HG03354 (cell line): ENCODE measurements around the gene GRM4.
"Not testable (repeated sequence)": the region's sequence is repeated elsewhere in the genome, so short reads cannot be mapped to it uniquely, and the experiment has no call there.

Experiments used
- ATAC-seq: cut with Tn5 transposase; IDR thresholded peaks from one replicate; pipeline ENCODE4 v1.9.1; 2021; ENCODE audit warnings: mild to moderate bottlenecking; ENCODE audit not compliant: unreplicated experiment, poor library complexity, severe bottlenecking

GRM4 gene

GRCh38 chr6:34146021-34146782 is at the start of gene GRM4:
GRM4 (minus strand) TSS chr6:34146087; CDS start chr6:34133496, 12,591 bp downstream.
- ATAC-seq = no peak

DNA sequence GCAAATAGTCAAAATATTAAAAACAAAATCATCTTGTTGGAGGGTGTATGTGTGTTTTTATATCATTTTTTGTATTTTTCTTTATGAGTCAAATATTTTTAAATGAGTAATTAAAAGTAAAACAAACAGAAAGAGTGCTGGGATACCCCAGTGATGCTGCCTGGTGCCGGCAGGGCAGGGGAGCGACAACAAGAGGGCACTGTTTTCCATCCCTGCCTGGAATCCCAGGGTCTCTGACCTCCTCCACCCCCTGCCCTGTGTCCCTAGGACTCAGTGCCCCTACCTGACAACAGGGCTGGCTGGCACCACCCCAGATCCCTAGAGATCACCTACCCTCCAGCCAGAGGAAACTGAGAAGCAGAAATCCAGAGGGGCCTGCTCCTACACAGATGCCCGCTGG is 48.9 kb upstream of the GRM4 start:
- ATAC-seq = no peak

- ATAC-seq = no peak
These were observed 44.7 kb upstream of the GRM4 start for GRCh38 chr6:34190504-34191122.

- no peak for ATAC-seq
These were observed 44.1 kb upstream of the GRM4 start for GRCh38 chr6:34189806-34190503.

DNA sequence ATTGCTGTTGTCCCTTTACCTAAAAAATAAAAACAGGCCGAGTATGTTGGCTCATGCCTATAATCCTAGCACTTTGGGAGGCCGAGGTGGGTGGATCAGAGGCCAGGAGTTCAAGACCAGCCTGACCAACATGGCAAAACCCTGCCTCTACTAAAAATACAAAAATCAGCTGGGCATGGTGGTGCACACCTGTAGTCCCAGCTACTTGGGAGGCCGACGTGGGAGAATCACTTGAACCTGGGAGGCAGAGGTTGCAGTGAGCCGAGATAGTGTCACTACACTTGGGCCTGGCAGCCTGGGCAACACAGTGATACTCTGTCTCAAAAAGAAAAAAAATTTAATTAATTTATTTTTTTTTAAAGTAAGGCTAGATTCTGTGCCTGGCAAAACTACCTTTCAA is 38.8 kb upstream of the GRM4 start:
- not testable (repeated sequence) for ATAC-seq

- peak; percentile 60 for ATAC-seq
These were observed 37.1 kb upstream of the GRM4 start for GRCh38 chr6:34182751-34183531.

DNA sequence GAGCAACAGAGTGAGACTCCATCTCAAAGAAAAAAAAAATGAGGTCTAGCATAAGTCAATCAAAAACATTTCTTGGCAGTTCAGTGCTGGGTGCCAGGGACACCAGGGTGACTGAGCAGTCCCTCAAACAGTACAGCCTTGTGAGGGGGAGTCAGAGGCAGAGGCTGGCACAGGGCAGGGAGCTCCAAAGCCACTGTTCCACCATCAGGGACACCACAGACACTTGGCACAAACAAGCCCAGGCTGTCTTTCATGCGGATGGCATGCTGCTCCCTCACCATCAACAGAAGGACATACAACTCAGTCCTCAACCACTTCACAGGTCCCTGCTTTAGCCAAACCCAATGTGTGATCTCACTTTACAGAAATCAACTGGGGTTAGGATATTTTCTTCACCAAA is 36.0 kb upstream of the GRM4 start:
- no peak for ATAC-seq

- no peak for ATAC-seq
These were observed 33.3 kb upstream of the GRM4 start for GRCh38 chr6:34179106-34179720.

GRCh38 chr6:34178357-34179105 is 32.6 kb upstream of the GRM4 start:
- ATAC-seq = no peak

DNA sequence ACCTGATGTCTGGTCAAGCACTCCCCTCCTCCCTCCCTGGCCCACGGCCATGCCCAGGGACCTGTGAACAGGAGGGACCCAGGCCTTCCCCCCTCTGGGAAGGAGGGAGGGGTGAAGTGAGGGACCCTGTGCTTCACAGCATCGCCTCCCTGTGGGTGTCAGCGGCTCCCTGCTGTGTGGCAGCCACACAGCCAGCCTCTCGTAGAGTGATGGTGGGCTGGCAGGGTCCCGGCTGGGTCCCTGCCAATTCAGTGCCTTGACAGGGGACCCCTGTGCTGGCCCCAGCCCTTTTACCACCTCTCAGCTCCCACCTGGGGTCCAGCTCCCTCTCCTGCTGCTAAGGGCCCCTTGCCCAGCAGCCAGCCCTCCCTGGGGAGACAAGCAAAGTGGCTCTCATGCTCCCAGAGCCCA is 31.3 kb upstream of the GRM4 start:
- ATAC-seq = no peak

DNA sequence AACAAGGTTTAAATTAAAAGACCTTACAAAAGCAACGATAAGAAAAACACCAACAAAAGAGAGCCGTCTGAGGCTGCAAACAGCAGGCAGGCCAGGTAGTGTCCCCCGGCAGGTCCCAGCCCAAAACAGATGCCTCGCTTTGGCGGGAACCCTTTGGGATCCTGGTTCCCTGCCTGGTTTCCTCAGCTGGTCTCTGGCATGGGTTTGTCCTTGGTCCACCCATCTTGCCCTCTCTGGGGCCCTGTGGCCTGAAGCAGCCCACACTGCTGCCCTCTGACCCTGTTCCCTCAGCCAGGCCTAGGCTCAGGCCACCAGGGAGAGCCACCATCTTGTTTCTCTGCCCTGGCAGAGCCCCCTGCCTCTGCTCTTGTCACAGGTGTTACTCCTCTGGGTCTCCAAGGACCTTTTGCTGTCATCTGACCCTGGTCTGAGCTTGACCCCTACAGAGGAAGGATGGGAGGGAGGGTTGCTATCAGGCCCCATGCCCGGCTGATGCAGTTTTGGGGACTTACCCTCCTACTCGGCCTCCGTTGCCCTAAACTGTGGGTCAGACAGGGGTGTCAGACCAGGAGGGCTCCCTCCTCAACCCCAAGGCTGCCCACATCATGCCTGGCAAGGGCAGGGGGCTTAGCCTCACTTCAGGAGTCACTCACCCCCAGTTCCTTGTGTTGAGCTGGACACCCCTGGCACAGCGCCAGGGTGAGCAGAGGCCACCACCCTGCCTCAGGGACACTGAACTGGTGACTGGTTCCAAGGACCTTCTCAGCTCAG is 30.6 kb upstream of the GRM4 start:
- no peak for ATAC-seq

DNA sequence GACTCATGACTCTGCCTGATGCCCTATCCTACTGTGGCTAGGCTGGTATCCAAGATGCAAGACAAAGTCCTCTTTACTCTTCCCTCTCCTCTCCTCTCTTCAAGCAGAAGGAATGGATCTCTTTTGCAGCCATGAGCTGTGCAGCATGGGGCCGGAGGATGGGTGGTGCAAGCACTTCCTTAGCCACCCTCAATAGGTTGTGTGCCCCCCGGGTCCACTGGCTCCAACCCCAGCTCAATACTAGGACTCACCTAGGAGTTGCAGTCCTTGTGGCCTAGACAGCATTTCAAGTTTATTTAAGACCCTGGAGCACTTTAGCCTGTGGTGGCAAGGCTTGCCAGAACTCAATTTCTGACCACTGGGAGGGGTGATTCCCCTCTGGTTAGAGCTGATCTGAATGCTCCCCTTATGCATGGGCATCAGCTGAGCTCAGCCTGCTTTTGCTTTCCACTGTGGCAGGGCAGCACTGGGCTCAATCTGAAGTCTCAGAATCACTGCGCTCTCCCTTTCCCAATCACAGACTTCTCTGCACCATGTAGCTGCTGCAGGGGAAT is 29.0 kb upstream of the GRM4 start:
- ATAC-seq = no peak

GRCh38 chr6:34172961-34173775 is 27.3 kb upstream of the GRM4 start:
- ATAC-seq = no peak

DNA sequence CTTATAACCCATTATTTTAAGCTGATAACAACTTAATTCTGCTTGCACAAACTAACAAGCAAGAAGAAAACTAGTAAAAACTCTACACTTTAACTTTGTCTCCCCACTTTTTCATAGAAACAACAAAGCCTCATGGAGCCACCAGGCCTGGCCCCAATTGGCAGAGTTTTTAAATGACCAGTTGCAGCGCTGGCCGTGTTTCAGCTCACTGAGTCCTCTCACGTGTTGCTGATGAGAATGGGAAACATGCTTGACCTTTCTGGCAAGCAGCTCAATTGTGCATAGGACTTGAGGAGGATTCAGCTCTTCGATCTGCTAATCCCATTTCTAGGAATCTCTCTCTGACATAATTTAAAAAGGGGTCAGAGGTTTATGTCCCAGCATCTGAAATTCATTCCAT is 24.5 kb upstream of the GRM4 start:
- ATAC-seq = no peak

DNA sequence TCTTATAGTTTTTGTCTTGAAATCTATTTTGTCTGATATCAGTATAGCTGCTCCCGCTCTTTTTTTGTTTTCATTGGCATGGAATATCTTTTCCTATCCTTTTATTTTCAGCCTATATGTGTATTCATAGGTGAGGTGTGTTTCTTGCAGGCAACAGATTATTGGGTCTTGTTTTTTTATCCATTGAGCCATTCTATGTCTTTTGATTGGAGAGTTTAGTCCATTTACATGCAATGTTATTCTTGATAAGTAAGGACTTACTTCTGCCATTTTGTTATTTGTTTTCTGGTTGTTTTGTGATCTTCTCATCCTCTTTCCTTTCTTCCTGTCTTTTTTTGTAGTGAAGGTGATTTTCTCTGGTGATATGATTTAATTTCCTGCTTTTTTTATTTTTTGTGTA is 24.0 kb upstream of the GRM4 start:
- ATAC-seq = no peak

DNA sequence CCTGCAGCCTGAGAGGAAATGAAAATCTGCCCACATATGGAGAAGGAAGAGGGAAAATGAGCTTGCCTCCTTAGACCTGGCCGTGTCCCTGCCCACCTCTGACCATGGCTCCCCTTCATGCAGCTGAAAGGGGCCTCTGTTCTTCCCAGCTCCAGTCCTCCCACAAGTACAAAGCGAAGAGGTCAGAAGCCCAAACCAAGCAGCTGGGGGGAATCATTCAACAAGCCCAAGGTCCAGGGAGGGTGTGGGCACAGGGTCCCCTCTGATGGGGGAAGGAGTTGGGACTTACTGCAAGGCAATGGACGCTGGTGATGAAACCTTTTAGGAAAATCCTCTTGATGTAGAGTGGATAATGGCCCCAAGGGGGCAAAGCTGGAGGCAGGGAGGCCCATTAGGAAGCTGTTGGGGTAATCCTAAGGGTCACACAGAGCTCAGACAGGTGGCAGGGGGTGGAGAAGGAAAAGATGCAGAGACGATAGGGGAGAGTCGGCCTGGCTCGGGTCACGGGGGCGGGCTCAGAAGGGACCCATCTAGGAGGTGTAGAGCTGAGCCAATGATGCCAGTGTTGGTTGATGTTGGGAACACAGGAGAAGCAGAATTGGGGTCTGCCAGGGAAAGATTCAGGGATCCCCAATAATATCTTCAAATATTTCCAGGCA is 16.1 kb upstream of the GRM4 start:
- no peak for ATAC-seq

GRCh38 chr6:34159844-34160243 is 14.0 kb upstream of the GRM4 start:
- no peak for ATAC-seq
